Measurements from ENCODE around the gene C2CD4C. TPM values are rescaled to one million over a fixed set of nuclear protein-coding genes. Genes with fewer than 3 reads are reported as not detected.

C2CD4C gene
- total RNA-seq, 1 experiment from 2014 or later: 9.8 TPM

DNA sequence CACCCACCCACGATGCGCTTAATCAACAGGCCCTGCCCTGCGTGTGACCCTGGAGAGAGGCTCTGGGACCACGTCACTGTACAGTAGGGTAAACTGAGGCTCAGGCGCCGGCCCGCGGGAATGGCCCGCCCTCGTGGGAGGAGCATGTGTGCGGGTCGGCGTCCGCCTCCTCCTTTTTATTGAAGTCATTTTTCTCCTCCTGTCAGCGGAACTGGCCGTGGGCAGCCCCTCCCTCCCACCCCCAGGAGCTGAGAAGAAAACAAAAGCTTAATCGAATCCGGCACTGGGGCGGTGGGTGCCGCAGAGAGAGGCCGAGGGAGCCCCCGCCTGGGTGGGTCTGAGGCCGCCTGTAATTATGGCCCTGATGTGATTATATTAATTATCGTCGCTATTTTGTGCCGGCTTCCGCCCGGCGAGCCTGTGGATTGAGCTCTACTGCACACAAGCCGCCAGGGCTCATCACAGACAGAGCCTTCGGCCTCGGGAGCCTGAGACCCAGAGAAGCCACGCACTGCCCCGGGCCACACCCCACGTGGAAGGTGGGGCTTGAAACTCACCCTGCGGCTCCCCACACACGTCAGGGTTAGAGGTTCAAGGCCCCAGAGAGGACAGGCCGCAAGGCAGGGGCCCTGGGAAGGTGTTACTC is 7.0 kb downstream of the C2CD4C start (continued):
- TF ChIP-seq, protein P1, sequence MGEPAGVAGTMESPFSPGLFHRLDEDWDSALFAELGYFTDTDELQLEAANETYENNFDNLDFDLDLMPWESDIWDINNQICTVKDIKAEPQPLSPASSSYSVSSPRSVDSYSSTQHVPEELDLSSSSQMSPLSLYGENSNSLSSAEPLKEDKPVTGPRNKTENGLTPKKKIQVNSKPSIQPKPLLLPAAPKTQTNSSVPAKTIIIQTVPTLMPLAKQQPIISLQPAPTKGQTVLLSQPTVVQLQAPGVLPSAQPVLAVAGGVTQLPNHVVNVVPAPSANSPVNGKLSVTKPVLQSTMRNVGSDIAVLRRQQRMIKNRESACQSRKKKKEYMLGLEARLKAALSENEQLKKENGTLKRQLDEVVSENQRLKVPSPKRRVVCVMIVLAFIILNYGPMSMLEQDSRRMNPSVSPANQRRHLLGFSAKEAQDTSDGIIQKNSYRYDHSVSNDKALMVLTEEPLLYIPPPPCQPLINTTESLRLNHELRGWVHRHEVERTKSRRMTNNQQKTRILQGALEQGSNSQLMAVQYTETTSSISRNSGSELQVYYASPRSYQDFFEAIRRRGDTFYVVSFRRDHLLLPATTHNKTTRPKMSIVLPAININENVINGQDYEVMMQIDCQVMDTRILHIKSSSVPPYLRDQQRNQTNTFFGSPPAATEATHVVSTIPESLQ (CRISPR knock-in tag; IDR thresholded peaks at IDR 0.05): no peak
- no peak for TF ChIP-seq EMX1 (CRISPR knock-in tag; IDR thresholded peaks at IDR 0.05)
- TF ChIP-seq ETV6 (CRISPR knock-in tag; IDR thresholded peaks at IDR 0.05): no peak
- TF ChIP-seq NFATC4 (CRISPR knock-in tag; IDR thresholded peaks at IDR 0.05): no peak

DNA sequence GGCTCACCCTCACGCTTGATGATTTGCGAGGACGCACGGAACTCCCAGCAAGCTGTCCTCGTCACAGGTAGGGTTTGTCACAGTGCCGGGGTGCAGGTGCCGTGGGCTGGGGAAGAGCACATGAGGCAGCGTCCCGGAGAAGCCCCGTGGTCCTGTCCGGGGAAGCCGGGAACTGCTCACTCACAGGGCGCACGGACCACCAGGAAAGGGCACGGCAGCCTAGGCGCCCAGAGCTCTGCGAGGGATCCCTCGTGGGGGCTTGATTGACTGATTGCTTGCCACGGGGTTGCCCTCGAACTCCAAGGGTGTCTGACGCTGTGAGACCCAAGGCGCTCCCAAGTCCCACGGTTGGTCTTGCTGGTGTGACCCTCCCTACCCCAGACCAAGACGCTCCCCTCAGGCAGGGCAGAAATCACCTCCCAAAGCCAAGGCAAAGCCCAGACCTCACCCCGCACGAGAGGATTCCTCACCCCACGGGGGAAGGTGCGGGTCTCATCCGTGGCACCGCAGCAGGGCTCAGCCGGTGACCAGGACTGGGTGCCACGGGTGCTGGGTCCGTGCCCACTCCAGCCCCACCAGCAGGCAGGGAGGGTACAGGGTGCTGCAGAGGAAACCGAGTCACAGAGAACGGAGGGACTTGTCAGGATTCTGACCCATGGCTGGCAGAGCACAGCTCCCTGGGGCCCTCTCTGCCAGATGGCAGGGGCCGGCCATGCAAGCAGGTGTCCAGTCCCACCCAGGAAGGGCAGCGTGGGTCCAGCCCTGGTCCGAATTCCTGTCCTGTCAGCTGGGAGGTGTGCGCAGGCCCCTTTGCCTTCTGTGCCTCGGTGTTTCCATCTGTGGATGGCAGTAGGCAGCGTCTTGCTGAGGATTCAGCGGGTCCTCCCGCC is 7.7 kb downstream of the C2CD4C start:
- H3K4me1 Mint-ChIP-seq: no peaks in the 10 kb centered on the region
- ChIA-PET POLR2A (no interaction called here), CTCF (interaction anchor here (2.2 kb wide), 2 partner anchors 11 to 17 kb away, joined by 7 to 8 read pairs; no protein-coding TSS in a partner anchor)
- ATAC-seq: no peak
- H3K4me3 Mint-ChIP-seq: no peak overlapping the region
- H3K9me3 Mint-ChIP-seq: no peaks in the 10 kb centered on the region; the same call in 1 of the 2 replicates
- H3K36me3 Mint-ChIP-seq: no peaks in the 10 kb centered on the region
- peaks cover 2% of the 10 kb centered on the region; the same call in 1 of the 2 replicates for H3K27me3 Mint-ChIP-seq (ENCODE audit: low read depth)
- no peak for TF ChIP-seq TEAD1 (CRISPR knock-in tag; IDR thresholded peaks at IDR 0.05)
- TF ChIP-seq, protein P2, sequence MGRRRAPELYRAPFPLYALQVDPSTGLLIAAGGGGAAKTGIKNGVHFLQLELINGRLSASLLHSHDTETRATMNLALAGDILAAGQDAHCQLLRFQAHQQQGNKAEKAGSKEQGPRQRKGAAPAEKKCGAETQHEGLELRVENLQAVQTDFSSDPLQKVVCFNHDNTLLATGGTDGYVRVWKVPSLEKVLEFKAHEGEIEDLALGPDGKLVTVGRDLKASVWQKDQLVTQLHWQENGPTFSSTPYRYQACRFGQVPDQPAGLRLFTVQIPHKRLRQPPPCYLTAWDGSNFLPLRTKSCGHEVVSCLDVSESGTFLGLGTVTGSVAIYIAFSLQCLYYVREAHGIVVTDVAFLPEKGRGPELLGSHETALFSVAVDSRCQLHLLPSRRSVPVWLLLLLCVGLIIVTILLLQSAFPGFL (CRISPR knock-in tag; IDR thresholded peaks at IDR 0.05; ENCODE audit: borderline replicate concordance): no peak
- no peak for TF ChIP-seq PRRX2 (CRISPR knock-in tag; IDR thresholded peaks at IDR 0.05)
- TF ChIP-seq ATF1 (CRISPR knock-in tag; IDR thresholded peaks at IDR 0.05): no peak
- TF ChIP-seq EMX1 (CRISPR knock-in tag; IDR thresholded peaks at IDR 0.05): no peak
- TF ChIP-seq, protein P3, sequence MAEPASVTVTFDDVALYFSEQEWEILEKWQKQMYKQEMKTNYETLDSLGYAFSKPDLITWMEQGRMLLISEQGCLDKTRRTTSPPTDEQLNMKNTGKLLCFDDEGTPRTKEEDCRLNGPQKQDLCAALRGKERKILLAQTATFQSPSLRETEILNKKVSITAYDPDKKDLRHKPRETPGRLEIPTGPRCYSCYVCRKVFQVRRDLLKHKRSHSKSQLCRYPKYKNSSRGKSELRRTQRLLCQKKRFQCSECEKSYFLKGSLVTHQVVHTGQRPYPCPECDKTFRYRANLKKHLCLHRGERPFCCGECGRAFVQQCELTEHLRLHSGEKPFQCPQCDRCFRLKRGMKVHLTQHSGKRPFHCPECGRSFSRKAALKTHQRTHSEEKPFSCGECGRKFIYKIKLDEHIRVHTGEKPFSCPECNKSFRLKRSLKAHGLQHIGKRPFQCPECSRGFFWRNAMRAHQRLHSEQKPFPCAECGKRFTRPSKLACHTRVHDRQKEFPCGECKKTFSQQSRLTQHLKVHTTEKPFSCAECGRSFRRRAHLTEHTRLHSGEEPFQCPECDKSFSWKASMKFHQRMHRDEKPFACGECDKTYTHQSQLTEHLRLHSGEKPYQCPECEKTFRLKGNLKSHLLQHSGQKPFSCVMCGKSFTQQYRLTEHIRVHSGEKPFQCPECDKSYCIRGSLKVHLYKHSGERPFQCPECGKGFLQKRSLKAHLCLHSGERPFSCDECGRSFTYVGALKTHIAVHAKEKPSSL (CRISPR knock-in tag; conservative IDR thresholded peaks at IDR 0.05): no peak
- TF ChIP-seq, protein P4, sequence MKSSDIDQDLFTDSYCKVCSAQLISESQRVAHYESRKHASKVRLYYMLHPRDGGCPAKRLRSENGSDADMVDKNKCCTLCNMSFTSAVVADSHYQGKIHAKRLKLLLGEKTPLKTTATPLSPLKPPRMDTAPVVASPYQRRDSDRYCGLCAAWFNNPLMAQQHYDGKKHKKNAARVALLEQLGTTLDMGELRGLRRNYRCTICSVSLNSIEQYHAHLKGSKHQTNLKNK (CRISPR knock-in tag; IDR thresholded peaks at IDR 0.05): no peak
- TF ChIP-seq, protein P5, sequence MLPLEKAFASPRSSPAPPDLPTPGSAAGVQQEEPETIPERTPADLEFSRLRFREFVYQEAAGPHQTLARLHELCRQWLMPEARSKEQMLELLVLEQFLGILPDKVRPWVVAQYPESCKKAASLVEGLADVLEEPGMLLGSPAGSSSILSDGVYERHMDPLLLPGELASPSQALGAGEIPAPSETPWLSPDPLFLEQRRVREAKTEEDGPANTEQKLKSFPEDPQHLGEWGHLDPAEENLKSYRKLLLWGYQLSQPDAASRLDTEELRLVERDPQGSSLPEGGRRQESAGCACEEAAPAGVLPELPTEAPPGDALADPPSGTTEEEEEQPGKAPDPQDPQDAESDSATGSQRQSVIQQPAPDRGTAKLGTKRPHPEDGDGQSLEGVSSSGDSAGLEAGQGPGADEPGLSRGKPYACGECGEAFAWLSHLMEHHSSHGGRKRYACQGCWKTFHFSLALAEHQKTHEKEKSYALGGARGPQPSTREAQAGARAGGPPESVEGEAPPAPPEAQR (CRISPR knock-in tag; IDR thresholded peaks at IDR 0.05): no peak
- TF ChIP-seq ZNF219 (CRISPR knock-in tag; IDR thresholded peaks at IDR 0.05; ENCODE audit: borderline replicate concordance): no peak
- TF ChIP-seq, protein P6, sequence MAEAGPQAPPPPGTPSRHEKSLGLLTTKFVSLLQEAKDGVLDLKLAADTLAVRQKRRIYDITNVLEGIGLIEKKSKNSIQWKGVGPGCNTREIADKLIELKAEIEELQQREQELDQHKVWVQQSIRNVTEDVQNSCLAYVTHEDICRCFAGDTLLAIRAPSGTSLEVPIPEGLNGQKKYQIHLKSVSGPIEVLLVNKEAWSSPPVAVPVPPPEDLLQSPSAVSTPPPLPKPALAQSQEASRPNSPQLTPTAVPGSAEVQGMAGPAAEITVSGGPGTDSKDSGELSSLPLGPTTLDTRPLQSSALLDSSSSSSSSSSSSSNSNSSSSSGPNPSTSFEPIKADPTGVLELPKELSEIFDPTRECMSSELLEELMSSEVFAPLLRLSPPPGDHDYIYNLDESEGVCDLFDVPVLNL (CRISPR knock-in tag; IDR thresholded peaks at IDR 0.05; ENCODE audit: borderline replicate concordance, low read depth): no peak
- TF ChIP-seq CREM (CRISPR knock-in tag; IDR thresholded peaks at IDR 0.05): no peak
- no peak for TF ChIP-seq ZNF232 (CRISPR knock-in tag; IDR thresholded peaks at IDR 0.05)
- no peak for DNase-seq (ENCODE audit: low spot score)
- no peak overlapping the region for H3K27ac Mint-ChIP-seq

Data from WTC11 (cell line).